Panc1 (cell line): ENCODE measurements around the gene SHISAL2B.

Experiments used
- REST ChIP-seq, 2 experiments: IDR thresholded peaks; 2 replicates each; pipeline ENCODE4 v1.6.1; 2011 to 2012; ENCODE audit warnings: low read depth in 2 of 2, control low read depth in 1 of 2, low read length in 1 of 2, mild to moderate bottlenecking in 1 of 2, moderate library complexity in 1 of 2; ENCODE audit not compliant: insufficient read depth in 1 of 2
- SIN3A ChIP-seq: IDR thresholded peaks from 2 replicates; pipeline ENCODE4 v1.6.1; 2012; ENCODE audit warnings: low read depth, mild to moderate bottlenecking, low read length, moderate library complexity, borderline replicate concordance; ENCODE audit not compliant: insufficient read depth
- TF ChIP-seq, protein P1 (sequence below): fragments of 450-650 bp; IDR thresholded peaks from 2 replicates; pipeline ENCODE4 v1.5.1; 2017; ENCODE audit warnings: mild to moderate bottlenecking

GRCh38 chr5:64682608-64683007 is 7.7 kb upstream of the SHISAL2B start:
- TF ChIP-seq, protein P1, sequence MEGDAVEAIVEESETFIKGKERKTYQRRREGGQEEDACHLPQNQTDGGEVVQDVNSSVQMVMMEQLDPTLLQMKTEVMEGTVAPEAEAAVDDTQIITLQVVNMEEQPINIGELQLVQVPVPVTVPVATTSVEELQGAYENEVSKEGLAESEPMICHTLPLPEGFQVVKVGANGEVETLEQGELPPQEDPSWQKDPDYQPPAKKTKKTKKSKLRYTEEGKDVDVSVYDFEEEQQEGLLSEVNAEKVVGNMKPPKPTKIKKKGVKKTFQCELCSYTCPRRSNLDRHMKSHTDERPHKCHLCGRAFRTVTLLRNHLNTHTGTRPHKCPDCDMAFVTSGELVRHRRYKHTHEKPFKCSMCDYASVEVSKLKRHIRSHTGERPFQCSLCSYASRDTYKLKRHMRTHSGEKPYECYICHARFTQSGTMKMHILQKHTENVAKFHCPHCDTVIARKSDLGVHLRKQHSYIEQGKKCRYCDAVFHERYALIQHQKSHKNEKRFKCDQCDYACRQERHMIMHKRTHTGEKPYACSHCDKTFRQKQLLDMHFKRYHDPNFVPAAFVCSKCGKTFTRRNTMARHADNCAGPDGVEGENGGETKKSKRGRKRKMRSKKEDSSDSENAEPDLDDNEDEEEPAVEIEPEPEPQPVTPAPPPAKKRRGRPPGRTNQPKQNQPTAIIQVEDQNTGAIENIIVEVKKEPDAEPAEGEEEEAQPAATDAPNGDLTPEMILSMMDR = peak; percentile 20; the same call in 1 of the 2 replicates
- TF ChIP-seq REST (IDR thresholded peaks at IDR 0.05; ENCODE audit: insufficient read depth in 1 of 2, low read depth in 2 of 2, low read length in 1 of 2) (no peak), SIN3A (no peak)
